HG03575 (cell line): ENCODE data around the gene NFKBIE.
A peak's percentile ranks its signal among the peaks of the same experiment; 100 is the strongest.

Experiments used
- ATAC-seq: cut with Tn5 transposase; IDR thresholded peaks from one replicate; pipeline ENCODE4 v1.9.1; 2021; ENCODE audit not compliant: unreplicated experiment, insufficient number of reproducible peaks, low FRiP score; ENCODE audit errors: extremely low read depth

The NFKBIE gene

DNA sequence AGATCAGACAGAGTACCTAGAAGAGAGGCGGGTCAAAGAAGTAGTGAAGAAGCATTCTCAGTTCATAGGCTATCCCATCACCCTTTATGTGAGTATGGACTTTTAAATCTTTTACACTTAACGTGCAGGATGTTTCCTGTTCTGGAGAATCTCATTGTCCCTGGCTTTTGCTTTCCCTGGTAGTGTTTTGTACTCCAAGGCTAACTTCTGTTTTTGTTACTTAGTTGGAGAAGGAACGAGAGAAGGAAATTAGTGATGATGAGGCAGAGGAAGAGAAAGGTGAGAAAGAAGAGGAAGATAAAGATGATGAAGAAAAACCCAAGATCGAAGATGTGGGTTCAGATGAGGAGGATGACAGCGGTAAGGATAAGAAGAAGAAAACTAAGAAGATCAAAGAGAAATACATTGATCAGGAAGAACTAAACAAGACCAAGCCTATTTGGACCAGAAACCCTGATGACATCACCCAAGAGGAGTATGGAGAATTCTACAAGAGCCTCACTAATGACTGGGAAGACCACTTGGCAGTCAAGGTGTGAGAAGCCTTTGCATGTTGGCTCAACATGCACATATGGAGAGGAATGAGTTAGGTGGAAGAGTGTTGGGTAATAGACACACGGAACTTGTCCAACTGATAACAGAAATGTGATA, 15.2 kb downstream of the NFKBIE start:
- ATAC-seq: no peak

DNA sequence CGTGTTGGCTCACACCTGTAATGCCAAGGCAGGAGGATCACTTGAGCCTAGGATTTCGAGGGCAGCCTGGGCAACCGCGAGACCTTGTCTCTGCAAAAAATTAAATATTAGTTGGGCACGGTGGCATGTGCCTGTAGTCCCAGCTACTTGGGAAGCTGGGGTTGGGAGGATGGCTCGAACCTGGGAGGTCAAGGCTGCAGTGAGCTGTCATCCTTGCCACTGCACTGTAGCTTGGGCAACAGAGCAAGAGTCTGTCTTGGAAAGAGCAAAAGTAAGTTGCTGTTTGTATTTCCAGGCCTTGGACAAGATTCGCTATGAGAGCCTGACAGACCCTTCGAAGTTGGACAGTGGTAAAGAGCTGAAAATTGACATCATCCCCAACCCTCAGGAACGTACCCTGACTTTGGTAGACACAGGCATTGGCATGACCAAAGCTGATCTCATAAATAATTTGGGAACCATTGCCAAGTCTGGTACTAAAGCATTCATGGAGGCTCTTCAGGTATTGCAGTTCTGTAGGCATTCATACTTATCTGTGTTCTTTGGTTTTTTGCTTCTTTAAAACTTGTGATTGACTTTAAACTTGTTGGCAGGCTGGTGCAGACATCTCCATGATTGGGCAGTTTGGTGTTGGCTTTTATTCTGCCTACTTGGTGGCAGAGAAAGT, 16.1 kb downstream of the NFKBIE start:
- no peak for ATAC-seq

DNA sequence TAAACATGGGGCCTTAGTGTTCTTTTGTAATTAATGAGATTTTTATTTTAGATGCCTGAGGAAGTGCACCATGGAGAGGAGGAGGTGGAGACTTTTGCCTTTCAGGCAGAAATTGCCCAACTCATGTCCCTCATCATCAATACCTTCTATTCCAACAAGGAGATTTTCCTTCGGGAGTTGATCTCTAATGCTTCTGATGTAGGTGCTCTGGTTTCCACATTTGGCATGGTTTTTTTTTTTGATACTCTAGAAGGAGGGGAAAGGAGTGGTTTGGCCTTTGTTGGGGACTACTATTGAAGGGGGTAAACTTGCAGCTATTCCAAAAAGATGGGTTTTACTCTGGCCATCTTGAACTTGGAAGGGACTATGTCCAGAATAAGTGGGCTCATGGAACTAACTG, 16.8 kb downstream of the NFKBIE start:
- no peak for ATAC-seq

DNA sequence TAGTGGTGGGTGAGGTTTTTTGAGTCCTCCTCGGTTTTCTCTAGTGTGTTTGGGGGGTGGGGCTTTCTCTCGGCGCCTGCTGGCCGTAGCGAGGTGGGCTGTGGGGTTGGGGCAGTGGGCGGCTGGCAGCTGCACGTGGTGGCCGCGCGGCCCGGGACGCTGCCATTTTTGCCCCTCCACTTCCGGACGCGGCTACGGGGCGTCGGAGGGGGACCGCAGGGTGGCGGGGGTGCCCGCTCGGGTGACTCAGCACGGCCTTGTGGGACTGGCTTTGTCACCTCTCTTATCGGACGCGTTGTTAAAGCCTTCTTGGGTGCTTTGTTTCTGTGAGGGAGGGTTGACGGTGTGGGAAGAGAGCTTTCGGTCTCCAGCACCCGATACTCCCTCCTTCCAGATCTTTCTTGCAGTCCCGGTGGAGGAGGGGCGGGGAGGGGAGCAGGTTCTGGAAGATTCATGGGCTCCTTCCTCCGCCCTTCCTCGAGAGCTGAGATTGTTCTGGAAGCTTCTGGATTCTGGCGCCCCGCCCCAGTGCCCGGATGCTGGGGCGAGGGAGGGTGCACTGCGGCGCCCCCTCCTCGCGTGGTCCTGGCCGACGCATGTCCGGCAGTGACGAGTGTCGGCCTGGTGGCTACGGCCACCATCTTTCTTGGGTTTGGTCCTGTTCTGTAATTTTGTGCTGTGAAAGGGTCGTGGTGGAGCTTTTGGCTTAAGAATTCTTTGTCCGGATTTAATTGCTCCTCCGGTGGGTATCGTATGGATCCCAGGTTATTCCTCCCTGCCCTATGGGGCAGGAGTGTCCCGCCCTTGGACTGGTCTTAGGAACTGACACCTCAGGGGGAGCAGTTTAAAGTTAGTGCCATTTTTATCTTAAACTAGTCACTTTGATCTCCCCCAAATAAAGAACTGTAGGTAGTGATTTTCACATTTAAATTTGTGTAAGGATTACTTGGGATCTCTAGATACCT, 17.7 kb downstream of the NFKBIE start:
- no peak for ATAC-seq

DNA sequence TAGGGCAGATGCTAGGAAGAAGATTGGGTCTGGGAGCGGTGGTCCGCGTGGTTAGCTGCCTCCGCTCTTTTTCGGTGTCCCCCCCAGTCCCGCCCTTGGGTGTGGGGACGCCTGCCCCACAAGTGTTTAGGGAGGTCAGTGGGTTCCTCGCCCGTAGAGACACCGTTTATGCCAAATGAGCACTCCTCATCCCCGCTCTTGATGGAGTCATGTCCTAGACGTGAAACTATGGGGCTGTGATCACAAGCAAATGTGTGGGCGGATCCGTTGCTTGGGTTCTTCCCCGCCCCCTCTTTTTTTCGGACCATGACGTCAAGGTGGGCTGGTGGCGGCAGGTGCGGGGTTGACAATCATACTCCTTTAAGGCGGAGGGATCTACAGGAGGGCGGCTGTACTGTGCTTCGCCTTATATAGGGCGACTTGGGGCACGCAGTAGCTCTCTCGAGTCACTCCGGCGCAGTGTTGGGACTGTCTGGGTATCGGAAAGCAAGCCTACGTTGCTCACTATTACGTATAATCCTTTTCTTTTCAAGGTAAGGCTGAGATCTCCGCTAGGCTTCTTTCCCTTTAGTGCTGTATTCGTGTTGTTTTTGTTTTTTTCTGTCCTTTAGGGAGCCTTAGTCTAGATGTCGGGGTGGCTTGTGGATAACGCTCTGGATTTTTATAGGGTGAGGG, 18.6 kb downstream of the NFKBIE start, which contains the start of gene HSP90AB1:
Gene HSP90AB1, plus strand, starts transcription at position 439 of the 675 bp plus-strand sequence. CDS start 1,529 bp downstream, outside the sequence.
- peak; percentile 43 for ATAC-seq

DNA sequence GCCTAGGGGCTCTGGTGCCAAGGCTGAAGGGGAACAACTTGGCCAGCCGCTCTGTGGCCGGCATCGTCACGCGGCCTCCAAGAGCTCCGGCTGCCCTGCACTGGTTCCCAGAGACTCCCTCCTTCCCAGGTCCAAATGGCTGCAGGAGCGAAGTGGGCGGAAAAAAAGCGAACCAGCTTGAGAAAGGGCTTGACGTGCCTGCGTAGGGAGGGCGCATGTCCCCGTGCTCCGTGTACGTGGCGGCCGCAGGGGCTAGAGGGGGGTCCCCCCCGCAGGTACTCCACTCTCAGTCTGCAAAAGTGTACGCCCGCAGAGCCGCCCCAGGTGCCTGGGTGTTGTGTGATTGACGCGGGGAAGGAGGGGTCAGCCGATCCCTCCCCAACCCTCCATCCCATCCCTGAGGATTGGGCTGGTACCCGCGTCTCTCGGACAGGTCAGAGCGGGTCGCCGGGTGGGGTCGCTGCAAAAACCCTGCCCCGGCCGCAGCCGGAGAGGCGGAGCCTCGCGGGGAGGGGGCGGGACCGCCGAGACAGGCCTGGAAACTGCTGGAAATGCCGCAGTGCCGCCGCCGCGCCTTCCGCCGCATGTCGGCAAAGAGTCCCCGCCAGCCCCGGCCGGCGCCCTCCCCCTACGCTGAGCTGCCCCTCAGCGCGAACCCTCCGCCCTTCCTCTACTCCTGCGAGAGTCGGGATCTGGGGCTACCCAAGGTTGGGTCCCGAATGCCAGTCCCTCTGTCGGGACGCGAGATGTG, 19.3 kb downstream of the NFKBIE start:
- peak; percentile 18 for ATAC-seq

DNA sequence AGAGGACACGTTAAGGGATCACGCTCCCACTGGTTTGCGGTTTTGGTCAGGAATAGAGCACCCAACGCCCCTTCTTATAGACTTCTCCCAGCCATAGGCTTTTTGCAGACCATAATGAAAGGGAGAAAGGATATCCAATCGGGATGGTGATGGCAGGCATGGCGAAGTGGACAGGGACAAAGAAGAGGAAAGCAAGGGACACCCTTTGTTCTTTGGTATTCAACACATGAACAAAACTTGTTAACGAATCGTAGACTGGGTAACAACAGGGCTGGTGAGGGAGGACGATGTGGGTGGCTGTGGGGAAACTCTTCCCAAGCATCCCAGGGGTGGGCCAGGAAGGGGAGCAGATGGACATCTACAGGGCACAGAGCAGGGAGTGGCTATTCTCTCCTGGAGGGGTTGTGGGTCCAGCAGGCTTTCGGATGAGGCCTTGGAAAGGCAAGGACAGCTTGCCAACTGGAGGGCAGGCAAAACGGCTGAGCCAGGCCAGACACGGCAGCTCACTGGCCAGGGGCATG, 19.9 kb downstream of the NFKBIE start:
- ATAC-seq: no peak

DNA sequence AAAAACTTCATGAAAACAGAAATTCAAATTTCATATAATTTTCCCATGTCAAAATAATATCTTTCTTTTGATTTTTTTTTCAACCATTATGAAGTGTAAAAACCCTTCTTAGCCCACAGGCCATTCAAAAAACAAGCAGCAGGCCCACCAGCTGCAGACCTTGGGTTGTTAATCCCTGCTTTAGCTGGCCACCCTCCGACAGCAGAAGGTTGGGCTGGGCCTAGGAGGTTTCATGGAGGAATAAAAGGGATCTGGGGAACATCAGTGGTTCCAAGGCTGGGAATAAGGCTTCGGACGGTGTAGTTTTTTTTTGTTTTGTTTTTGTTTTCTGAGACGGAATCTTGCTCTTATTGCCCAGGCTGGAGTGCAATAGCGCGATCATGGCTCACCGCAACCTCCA, 22.0 kb downstream of the NFKBIE start:
- ATAC-seq: no peak

DNA sequence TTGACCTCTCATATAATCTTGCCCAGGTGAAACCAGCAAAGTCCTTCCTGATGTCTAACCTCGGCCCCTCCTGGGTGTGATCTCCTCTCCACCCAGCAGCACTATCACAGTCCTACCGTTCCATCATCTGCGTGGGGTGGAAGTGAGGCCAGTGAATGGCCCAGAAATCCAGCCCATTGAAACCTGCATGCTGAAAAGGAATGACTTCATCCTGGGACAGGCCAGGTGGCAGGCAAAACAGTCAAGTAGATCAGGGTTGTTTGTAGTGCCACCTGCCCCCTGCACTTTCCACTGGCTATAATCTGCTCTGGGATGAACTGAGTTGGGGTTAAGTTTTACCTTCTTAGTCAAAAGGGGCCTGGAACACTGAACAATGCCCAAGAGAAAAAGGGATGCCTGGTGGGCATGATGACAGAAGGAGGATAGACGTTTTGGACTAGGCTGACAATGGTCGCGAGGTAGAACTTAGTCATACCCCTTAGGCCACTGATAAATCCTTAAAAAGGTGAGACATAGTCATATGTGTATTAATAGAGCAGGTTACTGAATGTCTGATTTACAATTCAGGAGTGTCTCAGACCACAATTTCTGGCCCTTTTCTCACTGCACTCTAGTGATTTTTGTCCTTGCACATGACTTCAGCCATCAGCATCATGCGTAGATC, 26.5 kb downstream of the NFKBIE start:
- no peak for ATAC-seq

DNA sequence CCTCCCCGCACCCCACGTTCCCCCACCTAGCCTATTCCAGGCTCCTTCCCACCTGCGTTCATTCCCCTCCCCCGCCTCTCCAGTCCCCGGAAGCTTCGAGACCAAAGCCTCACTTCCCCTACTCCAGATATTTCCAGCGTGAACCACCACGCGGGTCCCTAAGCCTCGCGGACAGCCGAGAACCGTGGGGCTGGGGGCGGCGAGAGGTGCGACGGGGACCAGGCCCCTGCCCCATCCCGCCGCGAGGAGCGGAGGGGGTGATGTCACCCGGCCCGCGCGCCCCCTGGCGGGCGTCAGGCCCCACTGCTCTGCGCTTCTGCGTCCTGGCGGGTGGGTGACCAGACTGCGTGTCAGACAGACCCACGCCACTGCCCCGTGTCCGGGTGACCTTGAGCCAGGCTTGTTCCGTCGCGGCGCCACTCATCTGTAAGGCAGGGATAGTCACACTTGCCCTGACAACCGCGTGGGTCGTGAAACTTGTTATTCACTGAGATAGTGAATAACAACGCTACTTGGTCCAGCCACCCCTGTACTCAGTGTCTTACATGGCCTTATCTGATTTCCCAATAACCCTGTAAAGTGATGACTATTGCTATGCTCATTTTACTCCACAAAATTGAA, 27.4 kb downstream of the NFKBIE start:
- no peak for ATAC-seq

DNA sequence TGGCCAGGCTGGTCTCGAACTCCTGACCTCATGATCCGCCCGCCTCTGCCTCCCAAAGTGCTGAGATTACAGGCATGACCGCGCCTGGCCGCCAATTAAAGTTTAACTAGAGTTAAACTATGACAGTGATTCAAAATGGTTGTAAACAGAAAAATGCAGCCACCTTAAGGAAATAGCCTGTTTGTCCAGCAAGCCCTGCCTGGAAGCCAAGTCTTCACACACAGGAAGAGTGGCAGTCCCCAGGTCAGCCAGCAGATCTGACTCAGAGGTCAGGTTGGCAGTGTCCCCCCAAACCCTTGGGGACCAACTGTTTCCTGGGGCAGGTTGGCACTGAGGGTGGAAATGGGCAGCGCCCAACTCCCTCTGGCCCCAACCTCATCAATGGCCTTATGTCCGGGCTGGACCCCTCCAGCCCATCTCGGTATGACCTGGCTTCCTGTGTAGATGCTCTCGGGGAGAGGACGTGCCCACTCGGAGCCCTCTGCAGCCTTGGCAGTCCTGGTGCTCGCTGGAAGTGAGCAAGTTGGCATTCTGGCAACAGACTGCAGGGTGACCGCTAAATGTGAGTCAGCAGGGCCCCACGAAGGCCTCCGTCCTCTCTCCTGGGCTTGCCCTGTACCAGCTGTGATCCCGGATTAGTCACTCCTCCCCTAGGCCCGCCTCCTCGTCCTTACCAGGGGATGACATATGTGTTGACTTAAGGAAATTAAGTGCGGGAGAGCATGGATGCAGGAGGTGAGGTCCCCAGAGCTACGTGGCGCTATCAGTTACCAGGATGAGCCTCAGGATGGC, 28.1 kb downstream of the NFKBIE start:
- no peak for ATAC-seq

DNA sequence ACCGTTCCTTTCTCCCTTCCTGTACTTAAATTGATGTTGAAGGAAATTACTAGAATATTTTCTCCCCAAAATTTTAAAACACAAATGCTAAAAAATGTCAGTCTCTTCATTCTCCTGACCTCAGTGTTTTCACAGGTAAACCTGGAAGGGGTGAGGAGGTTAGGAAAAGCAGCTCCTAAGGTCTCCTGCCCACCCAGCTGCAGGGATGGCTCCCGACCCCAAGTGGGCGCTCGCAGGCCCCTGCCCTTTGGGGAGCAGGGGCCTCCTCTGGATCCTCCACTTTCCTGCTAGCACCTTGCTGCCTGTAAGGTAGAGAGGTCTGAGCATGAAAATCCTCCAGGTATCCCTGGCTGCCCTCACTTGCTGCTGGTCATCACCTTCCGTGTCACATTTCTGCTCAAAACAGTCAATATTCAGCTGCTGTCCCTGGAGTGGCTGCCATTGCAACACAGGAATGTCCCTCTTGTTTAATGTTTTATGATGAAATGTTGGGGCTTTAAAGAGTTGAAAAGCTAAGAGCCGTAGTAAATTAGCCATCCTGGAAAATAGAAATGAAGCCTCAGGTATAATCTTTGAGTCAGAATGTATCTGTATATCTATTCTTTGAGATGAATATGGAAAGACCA, 29.3 kb downstream of the NFKBIE start:
- ATAC-seq: no peak

DNA sequence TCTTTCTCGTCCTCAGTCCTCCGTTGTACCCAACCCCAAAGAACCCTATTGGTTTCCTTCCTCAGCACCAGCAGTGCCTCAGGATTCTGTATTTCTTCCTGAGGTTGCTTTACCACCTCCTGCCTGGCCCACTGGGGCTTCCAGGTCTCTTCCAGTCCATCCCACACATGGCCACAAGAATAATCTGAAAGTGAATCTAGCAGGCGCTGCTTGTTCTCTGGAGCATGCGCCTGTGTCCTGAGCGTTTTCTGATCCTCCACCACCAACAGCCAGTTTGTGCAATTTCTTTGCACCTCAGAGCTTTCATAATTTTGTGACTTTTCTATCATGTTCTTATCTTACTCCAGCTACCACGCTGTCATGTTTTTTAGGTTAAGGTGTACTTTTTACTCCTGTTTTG, 30.1 kb downstream of the NFKBIE start:
- no peak for ATAC-seq

DNA sequence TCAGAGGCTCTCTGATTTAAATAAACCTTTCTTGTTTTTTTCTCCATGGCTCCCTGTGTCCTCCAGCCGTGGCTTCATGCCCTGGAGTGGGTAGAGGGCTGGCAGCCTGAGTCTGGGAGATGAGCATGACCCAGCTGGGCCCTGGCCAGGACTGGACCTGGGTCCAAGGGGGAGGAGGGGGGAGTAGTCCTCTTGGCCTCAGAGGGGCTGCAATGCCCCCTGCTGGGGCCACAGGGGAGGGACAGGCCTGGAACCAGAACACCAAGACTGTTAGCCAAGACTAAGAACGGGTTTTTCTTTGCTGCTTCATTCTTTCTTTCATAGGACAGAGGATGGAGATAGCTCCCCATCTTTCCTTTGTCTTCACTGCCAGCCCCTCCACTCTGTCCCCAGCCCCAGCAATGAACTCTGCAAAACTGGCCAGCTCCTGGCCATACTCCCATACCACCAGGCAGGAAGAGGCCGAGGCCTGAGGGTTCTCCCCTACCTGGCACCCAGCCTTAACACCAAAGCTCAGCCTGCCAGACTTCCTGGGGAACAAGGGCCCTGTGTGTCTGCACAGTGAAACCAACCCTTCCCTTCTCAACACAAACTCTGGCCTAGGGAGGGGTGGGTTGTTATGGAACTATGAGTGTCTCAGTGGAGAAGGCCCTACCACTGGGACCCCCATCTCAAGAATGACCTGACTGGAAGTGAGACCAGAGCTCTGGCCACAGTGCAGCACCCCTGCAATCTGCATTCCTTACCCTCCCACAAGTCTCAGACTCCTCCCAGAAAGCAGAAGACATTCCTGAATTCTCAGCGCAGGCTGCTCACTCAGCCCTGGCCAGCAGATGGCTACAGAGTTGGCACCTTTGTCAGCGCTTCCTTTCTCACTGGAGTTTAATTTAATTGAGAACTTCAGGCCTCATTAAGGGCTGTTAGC, 31.0 kb downstream of the NFKBIE start:
- ATAC-seq: no peak

DNA sequence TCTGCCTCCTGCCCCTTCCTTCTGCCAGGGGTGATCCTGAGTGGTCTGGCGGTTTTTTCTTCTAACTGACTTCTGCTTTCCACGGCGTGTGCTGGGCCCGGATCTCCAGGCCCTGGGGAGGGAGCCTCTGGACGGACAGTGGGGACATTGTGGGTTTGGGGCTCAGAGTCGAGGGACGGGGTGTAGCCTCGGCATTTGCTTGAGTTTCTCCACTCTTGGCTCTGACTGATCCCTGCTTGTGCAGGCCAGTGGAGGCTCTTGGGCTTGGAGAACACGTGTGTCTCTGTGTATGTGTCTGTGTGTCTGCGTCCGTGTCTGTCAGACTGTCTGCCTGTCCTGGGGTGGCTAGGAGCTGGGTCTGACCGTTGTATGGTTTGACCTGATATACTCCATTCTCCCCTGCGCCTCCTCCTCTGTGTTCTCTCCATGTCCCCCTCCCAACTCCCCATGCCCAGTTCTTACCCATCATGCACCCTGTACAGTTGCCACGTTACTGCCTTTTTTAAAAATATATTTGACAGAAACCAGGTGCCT, 31.7 kb downstream of the NFKBIE start:
- ATAC-seq: no peak
